Heart left ventricle (tissue), 16 donors: Measurements from ENCODE around the gene ALDH1L1. TPM values are rescaled to one million over a fixed set of nuclear protein-coding genes. Genes with fewer than 3 reads are reported as not detected.
A peak's percentile ranks its signal among the peaks of the same experiment; 100 is the strongest.

Source experiments
- ATAC-seq, 4 donors: fragments of 200-7000 bp; cut with Tn5 transposase; one replicate each; pipeline ENCODE4 v1.9.1; 2020 to 2022; ENCODE audit warnings: moderate library complexity in 4 of 4, mild to moderate bottlenecking in 3 of 4, moderate number of reproducible peaks in 1 of 4
- DNase-seq, 5 donors: peaks; one replicate each; pipeline ENCODE4 v3.0.0-alpha.2; 2020
- H3K27ac ChIP-seq, 12 donors: fragments of 200-600 bp; sonication (generic) in 4 of 12; one replicate each; pipeline versions ENCODE4 v1.5.0 to v1.8.0; 2016 to 2022; ENCODE audit warnings: mild to moderate bottlenecking in 2 of 12
- H3K27me3 ChIP-seq, 9 donors: fragments of 200-600 bp; sonication (generic) in 2 of 9; one replicate each; pipeline versions ENCODE4 v1.5.1 to v1.8.0; 2016 to 2022; ENCODE audit warnings: mild to moderate bottlenecking in 3 of 9
- H3K36me3 ChIP-seq, 9 donors: fragments of 200-600 bp; sonication (generic) in 2 of 9; one replicate each; pipeline versions ENCODE4 v1.5.0 to v1.8.0; 2018 to 2022; ENCODE audit warnings: mild to moderate bottlenecking in 2 of 9
- H3K4me1 ChIP-seq, 12 donors: fragments of 200-600 bp; sonication (generic) in 4 of 12; one replicate each; pipeline versions ENCODE4 v1.5.0 to v1.8.0; 2016 to 2022; ENCODE audit warnings: mild to moderate bottlenecking in 3 of 12
- H3K4me3 ChIP-seq, 12 donors: fragments of 200-600 bp; sonication (generic) in 4 of 12; one replicate each; pipeline versions ENCODE4 v1.5.0 to v1.8.0; 2017 to 2022; ENCODE audit warnings: mild to moderate bottlenecking in 9 of 12, moderate library complexity in 4 of 12
- H3K9me3 ChIP-seq, 12 donors: fragments of 200-600 bp; sonication (generic) in 4 of 12; one replicate each; pipeline versions ENCODE4 v1.5.0 to v1.8.0; 2016 to 2022; ENCODE audit warnings: mild to moderate bottlenecking in 1 of 12
- POLR2A ChIP-seq, 2 donors: fragments of 450-650 bp; IDR thresholded peaks; one replicate each; pipeline ENCODE4 v1.6.1; 2017; ENCODE audit warnings: antibody characterized with exemption in 2 of 2, mild to moderate bottlenecking in 2 of 2, moderate library complexity in 2 of 2
- WGBS, 4 donors: extraction: QIAGEN DNeasy Blood & Tissue Kit in 2 of 4; methylation state at CpG; one replicate each; pipeline versions ENCODE4 v1.1.5 to v1.1.7; 2013 to 2018; 5-methylcytosine and 5-hydroxymethylcytosine counted together
- intact Hi-C, 10 donors: fragments of 100-400 bp; cut with DNase I; formaldehyde crosslinking; loops; one replicate each; pipeline versions ENCODE4 v1.11.1 to v1.14.2; 2022
- polyA plus RNA-seq, 2 donors: library from polyadenylated mRNA; stranded (reverse); fragments of 200-250 nt; gene quantifications; one replicate each; pipeline ENCODE4 v1.2.3, GENCODE V29; 2013
- total RNA-seq, 9 donors: library from RNA; depleted of rRNA in 2 of 9; stranded (reverse); fragments of >200 nt in 2 of 9; fragmentation: NEBNext Ultra II Directional in 3 of 9; extraction: Animal tissue kit (Norgen Biotek cat#: 25700) in 3 of 9; gene quantifications; one replicate each; pipeline versions ENCODE4 v1.1.0 to v1.2.4, GENCODE V29; 2016 to 2023
- TF ChIP-seq, protein P1 (sequence below), 12 donors: fragments of 200-600 bp; sonication (generic) in 4 of 12; IDR thresholded peaks; one replicate each; pipeline versions ENCODE4 v1.5.0 to v1.8.0; 2018 to 2022; ENCODE audit warnings: antibody characterized with exemption in 12 of 12, mild to moderate bottlenecking in 5 of 12
- donor health status: ischemic (EF 13 %, LVEDD 7.1; RV severe dilation, severe dysfunction).
- donor health status: healthy with polysubstance abuse.
- donor health status: DM: no; HTN: yes; CAD: no.
- donor health status: DM: no; HTN: no; CAD: no.
- donor health status: ischemic (EF 25% LVEDD 6.9; RV normal size, moderate dysfunction).
- donor health status: ischemic (EF 25% LVEDD 5.7; RV mildly dilated, moderate dysfunction).
- donor health status: healthy.
- donor health status: DM: yes; HTN: yes; CAD: no.
- donor health status: ischemic (EF 35%, LVEDD 5.7; RV mildly dilated, moderate dysfunction).
- donor health status: nonischemic (EF 11% LVEDD 7.7; RV severe dilation, severe dysfunction).
- donor health status: DM: yes; HTN: yes; CAD: no.
- donor health status: PGD.
- donor health status: ischemic (EF 29% LVEDD 5.4; RV normal size, mild dysfunction).
- donor health status: nonischemic (EF 23%, LVEDD 6.1; RV moderate dilation, normal function).

ALDH1L1 gene
- total and polyA plus RNA-seq, 11 donors, result 13.4 to 74.1 (median 29.0) TPM

- Histone ChIP-seq H3K27ac (peak overlapping the region in 3 of 12 donors; percentile 7 to 42 (median 34)), H3K36me3 (no peaks in the 10 kb centered on the region), H3K9me3 (no peaks in the 10 kb centered on the region), H3K27me3 (peaks cover 0 to 20% (median 0%) of the 10 kb centered on the region in 9 donors), H3K4me1 (peaks cover 0 to 40% (median 12%) of the 10 kb centered on the region in 12 donors), H3K4me3 (no peak overlapping the region)
- no peak for ATAC-seq
- no peak for DNase-seq
- 42 to 63% (median 54%) methylated on average over 2 of the region's 2 CpGs for WGBS, 4 donors
- intact Hi-C loops, result no loop called here
- TF ChIP-seq POLR2A (IDR thresholded peaks at IDR 0.05), result no peak
- TF ChIP-seq, protein P1, sequence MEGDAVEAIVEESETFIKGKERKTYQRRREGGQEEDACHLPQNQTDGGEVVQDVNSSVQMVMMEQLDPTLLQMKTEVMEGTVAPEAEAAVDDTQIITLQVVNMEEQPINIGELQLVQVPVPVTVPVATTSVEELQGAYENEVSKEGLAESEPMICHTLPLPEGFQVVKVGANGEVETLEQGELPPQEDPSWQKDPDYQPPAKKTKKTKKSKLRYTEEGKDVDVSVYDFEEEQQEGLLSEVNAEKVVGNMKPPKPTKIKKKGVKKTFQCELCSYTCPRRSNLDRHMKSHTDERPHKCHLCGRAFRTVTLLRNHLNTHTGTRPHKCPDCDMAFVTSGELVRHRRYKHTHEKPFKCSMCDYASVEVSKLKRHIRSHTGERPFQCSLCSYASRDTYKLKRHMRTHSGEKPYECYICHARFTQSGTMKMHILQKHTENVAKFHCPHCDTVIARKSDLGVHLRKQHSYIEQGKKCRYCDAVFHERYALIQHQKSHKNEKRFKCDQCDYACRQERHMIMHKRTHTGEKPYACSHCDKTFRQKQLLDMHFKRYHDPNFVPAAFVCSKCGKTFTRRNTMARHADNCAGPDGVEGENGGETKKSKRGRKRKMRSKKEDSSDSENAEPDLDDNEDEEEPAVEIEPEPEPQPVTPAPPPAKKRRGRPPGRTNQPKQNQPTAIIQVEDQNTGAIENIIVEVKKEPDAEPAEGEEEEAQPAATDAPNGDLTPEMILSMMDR (IDR thresholded peaks at IDR 0.05), result no peak
Observed at GRCh38 chr3:126208182-126208581, 27.8 kb upstream of the ALDH1L1 start.

- no peaks in the 10 kb centered on the region for H3K9me3 ChIP-seq
- intact Hi-C loops, result no loop called here
- H3K27ac ChIP-seq, result no peak overlapping the region
- DNase-seq (no peak), ATAC-seq (no peak)
- WGBS, 4 donors, result 86 to 95% (median 92%) methylated on average over 3 to 5 of the region's 5 CpGs
- TF ChIP-seq POLR2A (IDR thresholded peaks at IDR 0.05), result no peak
- TF ChIP-seq, protein P1 (IDR thresholded peaks at IDR 0.05), result no peak
- H3K36me3 ChIP-seq, result no peaks in the 10 kb centered on the region
- peaks cover 0 to 32% (median 8%) of the 10 kb centered on the region in 12 donors for H3K4me1 ChIP-seq
- peaks cover 0 to 12% (median 0%) of the 10 kb centered on the region in 9 donors for H3K27me3 ChIP-seq
- H3K4me3 ChIP-seq, result no peak overlapping the region
Observed at GRCh38 chr3:126207166-126207565, 26.8 kb upstream of the ALDH1L1 start.

DNA sequence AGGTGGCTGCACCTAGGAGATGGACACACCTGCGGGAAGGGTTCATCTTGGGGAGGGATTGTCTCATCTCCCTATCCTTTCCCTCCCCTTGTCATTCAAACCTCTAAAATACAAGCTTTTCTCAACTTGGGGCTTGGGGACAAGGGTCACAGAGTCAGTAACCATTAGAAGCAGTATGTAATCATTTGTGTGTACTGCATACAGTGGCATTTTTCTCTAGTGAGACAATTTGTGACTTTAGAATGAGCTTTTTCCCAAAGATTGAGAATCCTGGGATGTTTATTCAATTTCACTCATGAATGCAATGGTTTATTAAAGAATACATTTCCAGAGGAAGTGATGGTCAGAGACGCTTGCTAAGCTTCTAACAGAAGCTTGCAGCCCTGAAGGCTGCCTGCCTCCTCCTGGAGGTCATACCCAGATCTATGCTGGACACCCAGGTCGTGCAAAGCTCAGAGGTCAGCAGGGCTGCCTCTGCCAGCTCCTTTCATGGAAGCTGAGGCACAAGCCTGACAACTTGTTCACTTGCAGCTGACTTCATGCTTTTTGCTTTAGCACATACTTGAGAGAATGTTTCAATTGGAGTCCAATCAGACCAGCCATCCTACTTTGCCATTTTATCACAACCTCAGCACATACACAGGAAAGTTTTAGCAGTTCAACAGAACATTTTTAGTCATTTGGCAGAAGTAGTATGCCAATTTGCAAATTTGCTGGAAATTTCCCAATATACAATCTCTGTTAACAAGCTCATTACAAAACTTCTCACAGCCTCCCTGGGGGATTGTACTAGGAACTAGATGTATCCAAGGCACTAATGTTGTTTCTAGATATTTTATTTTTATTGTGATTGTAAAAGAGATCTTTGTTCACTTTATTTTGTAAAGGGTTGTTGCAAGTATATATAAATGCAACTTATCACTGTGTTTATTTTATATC, 25.6 kb upstream of the ALDH1L1 start:
- peak overlapping the region in 1 of 12 donors; percentile 24 for H3K27ac ChIP-seq
- no peak for DNase-seq

GRCh38 chr3:126202680-126203079, 22.3 kb upstream of the ALDH1L1 start:
- H3K4me3 ChIP-seq, result no peak overlapping the region
- no peaks in the 10 kb centered on the region for H3K36me3 ChIP-seq
- H3K4me1 ChIP-seq, result peaks cover 0 to 12% (median 0%) of the 10 kb centered on the region in 12 donors
- no peak for TF ChIP-seq POLR2A (IDR thresholded peaks at IDR 0.05)
- TF ChIP-seq, protein P1 (IDR thresholded peaks at IDR 0.05), result no peak
- DNase-seq (no peak), ATAC-seq (no peak)
- no peaks in the 10 kb centered on the region for H3K9me3 ChIP-seq
- intact Hi-C loops, result loop anchor here in 1 of 10 donors (5.0 kb wide), 1 partner anchor 70 kb away; no protein-coding TSS in a partner anchor
- H3K27me3 ChIP-seq, result no peaks in the 10 kb centered on the region
- 64 to 78% (median 72%) methylated on average over 4 of the region's 4 CpGs for WGBS, 4 donors
- no peak overlapping the region for H3K27ac ChIP-seq

More for the DNA sequence above, 25.6 kb upstream of the ALDH1L1 start:
- TF ChIP-seq POLR2A (IDR thresholded peaks at IDR 0.05), result no peak
- TF ChIP-seq, protein P1 (IDR thresholded peaks at IDR 0.05), result no peak
- H3K4me1 ChIP-seq, result peaks cover 0 to 32% (median 8%) of the 10 kb centered on the region in 12 donors
- H3K9me3 ChIP-seq, result no peaks in the 10 kb centered on the region
- no peak overlapping the region for H3K4me3 ChIP-seq
- H3K36me3 ChIP-seq, result no peaks in the 10 kb centered on the region
- intact Hi-C loops, result no loop called here
- ATAC-seq, result no peak
- H3K27me3 ChIP-seq, result peaks cover 0 to 6% (median 0%) of the 10 kb centered on the region in 9 donors
- WGBS, 4 donors, result 70 to 76% (median 74%) methylated on average over 3 of the region's 3 CpGs
